Measurements from ENCODE around the gene INPP5A.
"Not testable (repeated sequence)": the region's sequence is repeated elsewhere in the genome, so short reads cannot be mapped to it uniquely, and the experiment has no call there.

The INPP5A gene

DNA sequence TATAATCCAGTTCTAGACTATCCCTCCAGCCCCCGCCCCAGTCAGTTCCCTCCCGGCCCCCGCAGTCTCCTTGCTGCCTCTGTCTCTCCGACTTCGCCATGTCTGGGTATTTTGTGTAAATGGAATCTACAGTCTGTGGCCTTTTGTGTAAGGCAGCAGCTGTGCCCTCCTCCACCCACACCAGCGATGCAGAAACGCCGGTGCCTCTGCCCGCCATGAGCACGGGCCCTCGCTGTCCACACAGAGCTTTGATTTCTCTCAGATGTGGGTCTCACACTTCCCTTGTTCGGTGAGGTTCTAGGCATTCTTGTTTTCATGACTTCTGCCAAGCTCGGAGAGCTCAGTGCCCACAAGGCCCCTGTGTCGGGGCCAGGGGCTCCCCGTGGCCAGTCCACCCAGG lies 210.5 kb downstream of the INPP5A start:
- no peak for ATAC-seq

DNA sequence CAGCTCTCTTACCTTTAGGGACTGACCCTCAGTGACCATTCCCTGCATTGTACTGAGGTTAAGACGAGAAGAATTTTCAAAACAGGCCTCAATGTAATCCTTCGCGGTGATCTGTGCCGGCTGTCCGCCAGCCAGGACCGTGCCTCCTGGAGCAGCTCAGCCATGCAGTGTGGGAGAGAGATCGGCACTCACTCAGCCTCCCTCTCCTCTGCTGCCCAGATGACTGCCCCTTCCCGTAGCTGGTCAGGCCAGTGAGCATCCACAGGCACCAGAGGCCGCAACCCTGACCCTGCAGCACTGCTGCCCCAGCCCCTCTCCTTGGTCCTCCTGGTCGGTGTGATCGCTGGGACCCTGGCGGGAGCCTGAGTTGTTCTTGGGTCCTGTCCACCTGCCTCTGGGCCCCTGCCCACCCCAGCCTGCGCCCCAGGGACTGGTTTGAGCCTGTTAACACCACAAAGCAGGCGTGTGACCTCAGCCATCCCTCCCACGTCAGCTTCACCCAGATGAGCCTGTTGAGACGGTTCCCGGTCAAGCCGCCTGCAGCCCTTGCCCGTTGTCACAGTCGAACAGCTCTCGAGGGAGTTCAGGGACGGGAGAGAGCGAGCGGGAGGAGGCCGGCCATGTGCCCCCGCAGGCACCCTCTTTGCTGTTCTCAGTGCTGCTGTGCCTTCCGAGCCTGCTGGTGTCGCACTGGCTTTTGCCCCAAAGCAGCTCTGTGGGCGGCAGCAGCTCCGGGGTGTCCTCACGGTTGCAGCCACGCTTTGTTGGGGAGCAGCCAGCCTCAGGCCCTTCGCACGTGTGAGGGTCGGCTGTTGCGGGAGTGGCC lies 211.2 kb downstream of the INPP5A start:
- no peak for ATAC-seq

DNA sequence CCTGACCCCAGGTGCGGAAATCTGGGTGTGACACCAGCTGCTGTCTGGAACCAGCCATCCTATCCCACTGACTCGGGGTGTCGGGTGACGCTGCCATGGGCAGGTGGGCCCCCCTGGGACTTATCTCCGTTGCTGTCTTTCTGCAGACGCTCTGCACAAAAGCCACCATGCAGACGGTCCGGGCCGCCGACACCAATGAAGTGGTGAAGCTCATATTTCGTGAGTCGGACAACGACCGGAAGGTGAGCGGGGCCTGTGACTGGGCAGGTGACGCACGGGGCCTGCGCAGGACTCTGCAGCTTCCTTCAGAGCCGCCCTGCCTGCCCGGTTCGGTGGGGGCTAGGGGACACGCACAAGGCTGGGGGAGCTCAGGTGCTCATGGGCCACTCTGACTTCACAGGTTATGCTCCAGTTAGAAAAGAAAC lies 211.8 kb downstream of the INPP5A start:
- no peak for ATAC-seq

DNA sequence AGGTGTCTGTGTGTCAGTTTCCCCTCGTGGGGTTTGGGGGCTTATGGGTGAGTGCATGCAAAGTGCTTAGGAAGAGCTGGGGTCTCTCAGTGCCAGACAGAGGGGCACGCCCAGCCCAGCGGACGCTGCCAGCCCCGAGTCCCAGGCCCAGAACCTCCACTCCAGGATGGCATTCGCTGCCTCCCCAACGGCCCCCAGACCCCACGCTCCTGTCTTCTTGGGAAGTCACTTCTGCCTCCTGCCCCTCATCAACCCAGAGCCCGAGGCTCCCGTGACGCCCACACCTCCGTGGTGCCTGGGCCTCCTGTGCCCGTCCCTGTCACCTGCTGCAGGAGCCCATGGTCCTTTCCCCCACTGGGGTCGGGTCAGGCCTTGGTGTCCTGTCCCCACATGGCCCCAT lies 213.3 kb downstream of the INPP5A start:
- ATAC-seq = no peak

GRCh38 chr10:132752378-132752777 lies 214.8 kb downstream of the INPP5A start:
- ATAC-seq = no peak

DNA sequence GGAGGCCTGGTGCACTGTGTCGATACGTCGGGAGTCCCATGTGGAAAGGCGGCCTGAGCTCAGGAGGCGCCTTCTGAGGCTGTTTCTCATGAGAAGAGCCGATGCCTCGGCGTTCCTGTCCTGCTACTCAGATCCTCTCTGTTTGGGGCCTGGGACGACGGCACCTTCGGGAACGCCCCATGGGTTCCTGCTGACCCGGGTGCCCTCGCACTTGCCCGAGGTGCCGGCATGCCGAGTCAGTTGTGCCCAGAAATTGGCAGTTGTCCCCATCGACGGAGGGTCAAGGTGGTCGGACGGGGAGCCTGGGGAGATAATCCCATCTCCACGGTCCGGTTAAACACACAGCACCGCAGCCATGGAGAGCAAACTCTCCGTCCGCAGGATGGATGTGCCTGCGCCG lies 215.4 kb downstream of the INPP5A start:
- no peak for ATAC-seq

- no peak for ATAC-seq
Measured at GRCh38 chr10:132753596-132753995, 216.0 kb downstream of the INPP5A start.

DNA sequence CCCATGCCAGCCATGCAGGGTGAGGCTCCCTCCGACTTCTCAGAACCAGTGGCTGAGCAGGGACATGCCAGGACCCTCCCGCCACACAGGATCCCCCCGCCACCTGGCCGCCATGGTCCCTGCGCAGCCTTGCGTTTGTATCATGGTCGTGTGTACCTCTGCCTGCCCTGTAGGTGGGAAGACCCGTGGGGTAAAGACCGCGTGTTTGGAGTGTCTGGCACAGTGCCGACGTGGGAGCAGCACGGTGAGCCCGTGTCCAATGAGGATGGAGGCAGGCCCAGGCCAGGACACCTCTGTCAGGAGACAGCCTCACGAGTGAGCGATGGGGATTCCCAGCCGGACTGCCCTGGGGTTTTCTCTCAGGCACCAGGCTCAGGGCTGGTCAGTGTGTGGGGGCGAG lies 216.5 kb downstream of the INPP5A start:
- ATAC-seq = no peak

GRCh38 chr10:132755166-132755711 lies 217.7 kb downstream of the INPP5A start:
- ATAC-seq = no peak

- ATAC-seq = no peak
Measured at GRCh38 chr10:132756591-132756990, 219.0 kb downstream of the INPP5A start.

GRCh38 chr10:132757171-132757570 lies 219.6 kb downstream of the INPP5A start:
- no peak for ATAC-seq

DNA sequence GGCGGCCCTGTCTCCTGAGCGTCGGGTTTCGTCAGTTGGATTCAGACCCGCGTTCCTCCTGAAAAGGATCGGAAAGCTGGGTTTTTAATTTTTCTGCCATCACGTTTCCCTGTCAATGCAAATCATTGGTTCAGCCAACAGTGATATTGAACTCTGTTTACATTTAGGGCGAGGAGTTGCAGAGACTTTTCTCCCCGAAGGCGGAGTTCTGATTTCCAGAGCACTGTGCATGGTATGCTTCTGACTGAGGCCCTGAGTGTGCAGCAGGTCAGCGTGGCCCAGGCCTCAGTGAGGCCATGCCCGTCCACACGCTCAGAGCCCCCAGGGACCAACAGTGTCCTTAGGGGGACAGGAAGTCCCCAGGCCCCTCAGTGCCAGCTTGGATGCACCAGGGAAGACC lies 221.3 kb downstream of the INPP5A start:
- ATAC-seq = no peak

GRCh38 chr10:132761395-132762060 lies 223.9 kb downstream of the INPP5A start:
- ATAC-seq = no peak

- no peak for ATAC-seq
Measured at GRCh38 chr10:132762267-132762666, 224.7 kb downstream of the INPP5A start.

DNA sequence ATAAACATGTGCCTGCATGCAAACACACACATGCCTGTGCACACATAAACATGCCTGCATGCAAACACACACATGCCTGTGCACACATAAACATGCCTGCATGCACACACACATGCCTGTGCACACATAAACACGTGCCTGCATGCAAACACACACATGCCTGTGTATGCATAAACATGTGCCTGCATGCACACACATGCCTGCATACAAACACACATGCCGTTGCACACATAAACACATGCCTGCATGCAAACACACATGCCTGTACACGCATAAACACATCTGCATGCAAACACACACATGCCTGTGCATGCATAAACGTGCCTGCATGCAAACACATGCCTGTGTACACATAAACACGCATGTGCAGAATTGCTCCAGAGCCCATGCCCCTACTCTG lies 226.0 kb downstream of the INPP5A start:
- no peak for ATAC-seq

DNA sequence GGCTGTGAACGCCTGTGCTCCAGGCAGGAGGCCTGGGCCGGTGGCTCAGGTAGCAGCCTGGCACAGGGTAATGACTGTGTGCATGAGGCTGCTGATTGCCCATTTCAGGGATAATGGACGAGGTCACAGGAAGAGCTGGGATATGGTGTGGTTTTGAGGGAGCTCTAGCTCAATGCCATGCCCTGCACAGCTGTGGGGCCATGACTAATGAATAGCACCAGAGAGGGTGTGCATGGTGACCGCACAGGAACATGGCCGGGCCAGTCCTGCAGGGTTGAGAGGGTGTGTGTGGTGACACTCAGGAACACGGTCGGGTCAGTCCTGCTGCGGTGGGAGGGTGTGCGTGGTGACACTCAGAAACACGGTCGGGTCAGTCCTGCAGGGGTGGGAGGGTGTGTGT lies 226.5 kb downstream of the INPP5A start:
- ATAC-seq = no peak

DNA sequence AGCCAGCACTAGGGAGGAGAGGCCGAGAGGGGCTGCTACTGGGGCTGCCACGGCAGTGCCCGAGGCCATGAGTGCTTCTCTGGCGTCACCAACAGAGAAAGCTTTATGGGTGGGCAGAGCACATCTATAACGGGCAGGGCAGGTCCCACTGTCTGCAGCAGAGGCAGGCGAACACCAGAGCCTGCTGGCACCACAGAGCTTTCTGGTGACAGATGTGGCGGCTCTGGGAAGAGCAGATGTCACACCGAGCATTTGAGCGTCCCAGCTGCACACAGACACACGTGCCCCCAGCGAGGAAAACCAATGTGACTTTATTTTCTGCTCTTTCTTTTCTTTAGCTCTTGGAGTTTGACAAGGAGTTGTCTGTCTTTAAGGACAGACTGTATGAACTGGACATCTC lies 227.8 kb downstream of the INPP5A start:
- ATAC-seq = no peak

- ATAC-seq = no peak
Measured at GRCh38 chr10:132766291-132766690, 228.7 kb downstream of the INPP5A start.

DNA sequence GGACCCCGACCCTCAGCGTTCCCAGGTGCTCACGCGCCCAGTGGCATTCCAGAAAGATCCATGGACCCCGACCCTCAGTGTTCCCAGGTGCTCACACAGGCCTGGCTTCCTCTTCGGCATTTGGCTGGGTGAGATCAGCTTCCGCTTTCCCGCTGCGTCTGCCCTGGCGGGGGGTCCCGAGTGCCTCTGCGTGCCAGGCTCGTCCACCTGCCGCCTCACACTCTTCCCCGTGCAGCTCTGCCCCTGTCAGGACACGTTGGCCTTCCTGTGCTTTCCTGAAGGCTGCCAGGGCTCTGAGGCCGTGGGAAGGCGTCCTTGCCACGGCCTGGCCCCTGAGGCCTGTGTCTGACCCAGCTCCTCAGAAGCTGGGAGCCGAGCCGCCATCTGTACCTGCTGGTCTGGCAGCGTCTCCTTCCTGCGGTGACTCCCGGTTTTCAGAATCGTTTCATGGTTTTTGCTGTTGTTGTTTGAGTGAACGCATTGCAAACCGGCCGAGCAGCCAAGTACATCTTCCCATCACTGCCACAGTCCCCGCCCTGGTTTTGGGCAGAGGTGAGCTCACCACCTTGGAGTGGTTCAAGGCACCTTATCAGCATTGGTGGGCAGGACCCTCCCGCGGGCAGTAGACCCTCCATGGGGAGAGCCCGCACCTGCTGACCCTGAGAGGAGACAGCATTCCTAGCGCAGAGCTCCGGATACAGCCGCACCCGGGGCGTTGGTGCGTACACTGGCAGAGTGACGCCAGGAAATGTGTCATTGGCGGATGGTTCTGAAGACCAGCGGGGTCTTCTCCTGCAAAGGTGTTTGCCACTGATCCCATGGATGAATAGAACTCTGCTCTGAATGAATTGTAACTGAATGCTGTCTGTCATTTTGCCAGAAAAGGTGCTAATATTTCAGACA lies 231.0 kb downstream of the INPP5A start:
- ATAC-seq = no peak

DNA sequence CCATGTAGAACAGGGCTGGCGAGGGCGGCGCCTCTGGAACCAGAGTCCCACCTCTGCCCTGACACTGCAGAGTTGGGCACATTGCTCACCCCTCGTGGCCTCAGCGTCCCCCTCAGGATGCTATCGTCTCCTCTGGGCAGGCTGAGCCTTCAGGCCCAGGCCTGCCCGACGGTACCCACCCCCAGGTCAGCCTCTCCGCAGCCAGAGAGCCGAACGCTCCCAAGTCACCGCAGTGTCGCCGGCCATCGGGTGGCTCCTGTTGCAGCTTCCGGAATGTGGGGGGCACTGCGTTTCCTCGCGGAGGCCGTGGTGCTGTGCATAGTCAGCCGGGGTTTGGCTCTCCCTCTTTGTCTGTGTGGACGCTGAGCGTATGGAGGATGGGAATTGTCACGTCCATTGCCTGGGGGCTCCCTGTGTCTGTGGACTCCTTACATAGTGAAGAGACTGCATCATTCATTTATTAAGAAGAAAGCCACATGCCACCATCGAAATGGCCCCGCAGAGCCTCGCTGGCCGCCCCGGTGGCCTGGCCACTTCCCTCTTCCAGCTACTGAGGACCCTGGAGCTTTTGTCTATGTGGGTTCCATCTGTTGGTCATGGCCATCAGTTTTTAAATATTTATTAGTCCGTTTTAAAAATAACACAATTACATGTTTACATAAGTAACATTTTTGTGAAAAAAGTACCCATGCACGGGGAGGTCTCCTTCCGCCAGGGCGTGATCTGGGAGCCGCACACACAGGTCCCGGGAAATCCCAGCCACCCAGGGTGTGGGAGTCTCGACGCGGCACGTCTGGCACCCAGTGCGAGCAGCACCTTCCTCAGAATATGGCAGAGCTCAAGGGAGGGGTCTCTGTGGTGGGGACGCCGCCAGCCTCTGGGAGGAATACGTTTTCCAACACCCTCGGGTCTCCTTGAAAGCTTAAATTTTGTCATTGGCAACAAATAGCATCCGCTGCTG lies 232.8 kb downstream of the INPP5A start:
- no peak for ATAC-seq

- ATAC-seq = not testable (repeated sequence)
Measured at GRCh38 chr10:132772816-132773215, 235.2 kb downstream of the INPP5A start.
